ENCODE data around the gene BABAM2. TPM values are rescaled to one million over a fixed set of nuclear protein-coding genes. Genes with fewer than 3 reads are reported as not detected.
"Not testable (repeated sequence)": the region's sequence is repeated elsewhere in the genome, so short reads cannot be mapped to it uniquely, and the experiment has no call there.

Gene BABAM2
- total and polyA plus RNA-seq, 11 donors: 22.2 to 75.1 (median 62.5) TPM

- TF ChIP-seq POLR2A (IDR thresholded peaks at IDR 0.05) (no peak), CTCF (IDR thresholded peaks at IDR 0.05) (no peak)
- no peak overlapping the region for H3K4me3 ChIP-seq
- ATAC-seq (peak in 2 of 4 donors; percentile 54 to 66), DNase-seq (no peak)
- intact Hi-C loops (cut with DNase I): no loop called here
- WGBS, 4 donors: 69 to 80% (median 75%) methylated on average over 5 to 6 of the region's 6 CpGs
- no peaks in the 10 kb centered on the region for H3K9me3 ChIP-seq
- H3K36me3 ChIP-seq: no peaks in the 10 kb centered on the region
- no peaks in the 10 kb centered on the region for H3K27me3 ChIP-seq
- peak overlapping the region in 1 of 12 donors; percentile 26 for H3K27ac ChIP-seq
- H3K4me1 ChIP-seq: peaks cover 0 to 22% (median 9%) of the 10 kb centered on the region in 12 donors
These were observed 436.5 kb downstream of the BABAM2 start for GRCh38 chr2:28326881-28327505.

GRCh38 chr2:28327581-28327955 is 437.0 kb downstream of the BABAM2 start:
- 94 to 97% (median 96%) methylated on average over 7 of the region's 7 CpGs for WGBS, 4 donors
- peak overlapping the region in 1 of 12 donors; percentile 26 for H3K27ac ChIP-seq
- intact Hi-C loops (cut with DNase I): no loop called here
- ATAC-seq (no peak), DNase-seq (no peak)
- TF ChIP-seq CTCF (IDR thresholded peaks at IDR 0.05): no peak
- TF ChIP-seq POLR2A (IDR thresholded peaks at IDR 0.05): no peak
- no peaks in the 10 kb centered on the region for H3K9me3 ChIP-seq
- no peak overlapping the region for H3K4me3 ChIP-seq
- peaks cover 0 to 24% (median 9%) of the 10 kb centered on the region in 12 donors for H3K4me1 ChIP-seq
- no peaks in the 10 kb centered on the region for H3K36me3 ChIP-seq
- no peaks in the 10 kb centered on the region for H3K27me3 ChIP-seq

- DNase-seq: no peak
- WGBS, 4 donors: 84 to 91% (median 90%) methylated on average over 13 to 14 of the region's 14 CpGs
- ATAC-seq: no peak
- Histone ChIP-seq H3K9me3 (no peaks in the 10 kb centered on the region), H3K36me3 (no peaks in the 10 kb centered on the region), H3K27me3 (no peaks in the 10 kb centered on the region), H3K27ac (peak overlapping the region in 1 of 12 donors; percentile 26), H3K4me1 (peaks cover 0 to 31% (median 12%) of the 10 kb centered on the region in 12 donors), H3K4me3 (no peak overlapping the region)
- TF ChIP-seq POLR2A (IDR thresholded peaks at IDR 0.05) (no peak), CTCF (IDR thresholded peaks at IDR 0.05) (no peak)
- intact Hi-C loops (cut with DNase I): no loop called here
These were observed 437.7 kb downstream of the BABAM2 start for GRCh38 chr2:28327956-28328922.

GRCh38 chr2:28329184-28329583 is 438.7 kb downstream of the BABAM2 start:
- TF ChIP-seq CTCF (IDR thresholded peaks at IDR 0.05) (no peak), POLR2A (IDR thresholded peaks at IDR 0.05) (no peak)
- H3K9me3 ChIP-seq: no peaks in the 10 kb centered on the region
- H3K4me3 ChIP-seq: no peak overlapping the region
- WGBS, 4 donors: 88 to 93% (median 90%) methylated on average over 5 of the region's 5 CpGs
- H3K36me3 ChIP-seq: no peaks in the 10 kb centered on the region
- H3K27me3 ChIP-seq: no peaks in the 10 kb centered on the region
- H3K4me1 ChIP-seq: peaks cover 0 to 38% (median 21%) of the 10 kb centered on the region in 12 donors
- no peak overlapping the region for H3K27ac ChIP-seq
- DNase-seq (no peak), ATAC-seq (no peak)
- intact Hi-C loops (cut with DNase I): no loop called here

- H3K9me3 ChIP-seq, H3K4me3 ChIP-seq, H3K27me3 ChIP-seq, DNase-seq, ATAC-seq, H3K36me3 ChIP-seq, H3K27ac ChIP-seq: not testable (repeated sequence)
- intact Hi-C loops (cut with DNase I): loop anchor here in 1 of 10 donors (10.0 kb wide), 1 partner anchor 226 kb away; no protein-coding TSS in a partner anchor
- peaks cover 0 to 51% (median 30%) of the 10 kb centered on the region in 12 donors for H3K4me1 ChIP-seq
- WGBS, 4 donors: 77 to 89% (median 83%) methylated on average over 5 of the region's 5 CpGs
These were observed 440.2 kb downstream of the BABAM2 start for GRCh38 chr2:28330722-28331121.

GRCh38 chr2:28331797-28332196 is 441.3 kb downstream of the BABAM2 start:
- H3K27ac ChIP-seq, H3K27me3 ChIP-seq, H3K36me3 ChIP-seq, ATAC-seq, H3K9me3 ChIP-seq, H3K4me3 ChIP-seq, DNase-seq: not testable (repeated sequence)
- WGBS, 4 donors: 93 to 99% (median 98%) methylated on average over 3 of the region's 3 CpGs
- H3K4me1 ChIP-seq: peaks cover 0 to 47% (median 26%) of the 10 kb centered on the region in 12 donors
- intact Hi-C loops (cut with DNase I): loop anchor here in 1 of 10 donors (10.0 kb wide), 1 partner anchor 227 kb away; no protein-coding TSS in a partner anchor

Data from heart left ventricle (tissue), 16 donors.